CD4-positive, alpha-beta T cell treated with Interleukin-12 subunit alpha and Interleukin-12 subunit beta, for 1 hour (primary cell): ENCODE results near the gene BDKRB1.

ENCODE experiments used
- DNase-seq: peaks from one replicate; pipeline ENCODE4 v3.0.0-alpha.2; 2020

The BDKRB1 gene

GRCh38 chr14:96255501-96256366 is at the start of gene BDKRB1:
Gene BDKRB1 (plus strand): TSS chr14:96256210. CDS start chr14:96263683, 7,473 bp downstream.
- no peak for DNase-seq

GRCh38 chr14:96206461-96206860 is 49.5 kb upstream of the BDKRB1 start:
- DNase-seq, result no peak

GRCh38 chr14:96207686-96208085 is 48.3 kb upstream of the BDKRB1 start:
- DNase-seq, result no peak

DNA sequence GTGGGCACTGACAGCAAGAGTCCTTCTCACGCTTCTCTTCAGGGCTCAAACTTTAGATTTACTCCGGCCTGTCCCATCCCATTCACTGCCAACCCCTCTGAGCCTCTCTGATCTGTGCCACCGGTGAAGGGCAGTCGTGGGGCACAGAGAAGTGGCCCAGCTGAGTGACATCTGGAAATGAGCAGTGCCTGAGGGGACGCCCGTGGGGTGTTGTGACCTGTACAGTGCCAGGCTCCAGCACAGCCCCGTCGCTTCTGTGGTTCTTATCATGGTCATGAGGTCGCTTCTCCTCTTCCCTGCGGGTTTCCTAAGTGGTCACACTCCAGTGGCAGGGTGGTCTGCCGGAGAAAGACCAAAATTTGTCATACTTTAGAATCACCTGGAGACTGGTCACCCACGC is 47.3 kb upstream of the BDKRB1 start:
- DNase-seq, result no peak

GRCh38 chr14:96212140-96212539 is 43.9 kb upstream of the BDKRB1 start:
- DNase-seq, result no peak

DNA sequence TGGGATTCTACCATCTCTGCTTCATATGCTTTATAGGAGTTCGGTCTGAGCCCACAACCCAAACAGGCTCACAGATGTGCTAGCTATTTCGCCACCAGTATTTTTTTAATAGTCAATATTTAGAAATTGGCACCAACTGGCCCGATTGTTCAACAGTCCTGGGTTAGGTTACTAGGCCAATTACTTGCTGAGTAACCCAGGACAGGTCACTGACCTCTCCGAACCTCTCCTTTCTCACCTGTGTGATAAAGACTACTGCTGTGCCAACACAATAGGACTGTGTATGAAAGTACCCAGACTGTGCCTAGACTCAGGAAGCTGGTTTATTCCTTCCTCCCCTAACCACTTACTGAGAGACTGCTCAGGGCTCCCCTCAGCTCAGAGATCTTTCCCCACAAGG is 43.1 kb upstream of the BDKRB1 start:
- DNase-seq, result no peak

DNA sequence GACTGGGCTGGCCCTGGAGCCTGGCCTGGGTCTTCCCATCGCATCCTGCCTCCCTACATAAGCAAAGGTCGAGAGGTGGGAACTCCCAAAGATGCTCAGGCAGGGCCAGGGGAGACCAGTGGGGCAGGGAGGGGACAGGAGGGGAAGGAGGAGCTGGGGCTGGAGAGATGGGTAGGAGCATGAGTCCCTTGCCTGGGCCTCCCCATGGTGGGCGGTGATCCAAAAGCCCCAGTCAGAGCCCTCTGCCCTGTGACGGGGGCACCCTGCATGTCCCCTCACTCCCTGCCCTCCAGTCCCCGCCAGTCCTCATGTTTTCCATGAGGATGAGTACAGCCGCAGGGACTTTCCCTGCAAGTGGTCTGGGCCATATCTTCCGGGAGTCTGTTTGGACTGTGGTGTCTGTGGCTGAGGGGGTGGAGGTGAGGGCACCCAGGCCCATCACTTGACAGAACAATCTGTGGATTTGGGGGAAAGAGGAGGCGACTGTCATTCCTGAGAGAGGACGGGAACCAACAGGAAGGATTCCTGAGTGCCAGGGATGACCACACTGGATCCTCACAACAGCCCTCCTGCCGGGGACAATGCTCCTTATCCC is 42.0 kb upstream of the BDKRB1 start:
- no peak for DNase-seq

DNA sequence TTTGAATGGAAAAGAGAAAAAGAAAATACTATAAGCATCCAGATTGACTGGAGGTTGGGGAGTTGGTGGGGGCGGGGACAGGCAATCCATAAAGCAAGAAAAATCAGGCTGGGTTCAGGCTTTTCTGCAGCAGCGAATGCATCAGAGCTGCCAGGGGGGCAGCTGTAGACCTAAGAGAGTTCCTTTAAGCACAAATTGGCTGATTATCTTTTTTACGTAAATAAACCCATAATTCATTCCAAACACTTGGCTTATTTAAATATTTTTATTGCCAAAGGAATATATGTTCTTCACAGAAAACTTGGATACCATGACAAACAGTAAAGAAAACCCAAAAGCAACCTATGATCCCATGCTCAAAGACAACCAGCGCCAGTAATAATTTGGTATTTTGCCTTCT is 41.2 kb upstream of the BDKRB1 start:
- no peak for DNase-seq

DNA sequence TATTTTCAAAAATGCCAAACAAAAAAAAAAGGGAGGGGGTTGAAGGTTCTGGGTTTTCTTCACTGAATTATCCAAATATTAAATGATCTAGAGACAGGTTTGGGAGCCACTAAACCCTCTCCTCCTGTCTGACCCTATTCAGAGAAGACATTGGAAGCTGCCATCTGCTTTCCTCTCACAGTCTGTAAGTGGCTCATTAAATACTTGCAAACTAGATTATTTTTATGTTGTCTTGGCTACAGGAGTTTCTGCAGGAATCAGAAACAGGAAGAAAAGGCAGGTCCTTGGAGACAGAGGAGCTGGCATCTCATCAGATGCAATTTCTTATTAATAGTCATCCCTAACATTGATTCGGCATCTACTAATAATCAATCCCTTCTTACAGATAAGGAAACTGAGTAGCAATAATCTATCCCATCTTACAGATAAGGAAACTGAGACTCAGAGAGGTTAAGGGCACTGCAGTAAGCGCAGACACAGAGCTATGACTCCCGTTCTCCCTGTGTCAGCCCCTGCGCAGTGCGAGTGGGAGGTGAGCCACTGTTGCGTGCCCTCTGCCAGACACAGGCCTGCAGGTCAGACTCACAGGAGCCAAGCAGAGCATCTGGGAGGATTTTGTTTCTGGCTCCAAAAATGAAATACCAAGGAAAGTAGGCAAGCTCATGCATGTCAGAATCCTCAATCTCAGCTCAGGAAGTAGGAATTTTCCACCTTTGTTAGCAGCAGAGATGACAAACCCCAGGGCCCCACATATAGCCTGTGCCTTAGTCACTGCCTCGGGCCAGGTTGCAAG is 40.4 kb upstream of the BDKRB1 start:
- no peak for DNase-seq

DNA sequence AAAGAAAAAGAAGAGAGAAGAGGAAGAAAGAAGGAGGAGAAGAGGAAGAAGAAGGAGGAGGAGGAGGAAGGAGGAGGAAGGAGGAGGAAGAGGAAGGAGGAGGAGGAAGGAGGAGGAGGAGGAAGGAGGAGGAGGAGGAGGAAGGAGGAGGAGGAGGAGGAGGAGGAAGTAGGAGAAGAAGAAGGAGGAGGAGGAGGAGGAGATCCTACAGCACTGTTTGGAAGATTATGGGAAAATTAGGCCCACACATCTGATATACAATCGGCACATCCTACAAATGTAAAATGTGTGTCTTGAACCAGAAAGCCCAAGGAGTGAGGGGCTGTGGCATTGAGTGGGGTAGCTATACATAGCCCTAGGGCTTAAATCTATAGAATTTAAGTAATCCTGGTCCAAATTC is 39.4 kb upstream of the BDKRB1 start:
- DNase-seq, result no peak

GRCh38 chr14:96217376-96217913 is 38.6 kb upstream of the BDKRB1 start:
- no peak for DNase-seq

DNA sequence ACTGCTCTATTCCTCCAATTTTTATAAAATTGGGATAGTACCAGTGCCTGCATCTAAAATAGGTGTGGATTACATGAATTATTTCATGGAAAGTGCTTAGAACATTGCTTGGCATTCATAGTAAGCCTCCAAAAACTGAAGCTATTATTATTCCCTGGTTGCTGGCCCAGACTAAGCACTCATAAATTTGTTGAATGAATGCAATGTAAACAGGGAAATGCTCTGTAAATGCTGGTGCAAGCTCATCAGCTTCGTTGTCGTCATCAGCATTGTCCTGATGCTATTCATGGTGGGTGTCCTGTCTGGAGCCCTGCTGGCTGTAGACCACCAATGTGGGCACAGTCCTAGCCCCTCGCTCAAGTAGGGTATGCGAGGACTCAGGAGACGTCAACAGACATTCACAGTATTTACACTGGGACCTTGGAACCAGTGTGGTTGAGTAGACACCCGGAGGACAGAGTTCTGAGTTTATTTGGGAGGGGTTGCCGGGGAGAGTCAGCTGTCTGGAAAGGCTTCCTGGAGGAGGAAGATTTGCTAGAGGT is 34.8 kb upstream of the BDKRB1 start:
- DNase-seq, result no peak

GRCh38 chr14:96221841-96222240 is 34.2 kb upstream of the BDKRB1 start:
- DNase-seq, result no peak

DNA sequence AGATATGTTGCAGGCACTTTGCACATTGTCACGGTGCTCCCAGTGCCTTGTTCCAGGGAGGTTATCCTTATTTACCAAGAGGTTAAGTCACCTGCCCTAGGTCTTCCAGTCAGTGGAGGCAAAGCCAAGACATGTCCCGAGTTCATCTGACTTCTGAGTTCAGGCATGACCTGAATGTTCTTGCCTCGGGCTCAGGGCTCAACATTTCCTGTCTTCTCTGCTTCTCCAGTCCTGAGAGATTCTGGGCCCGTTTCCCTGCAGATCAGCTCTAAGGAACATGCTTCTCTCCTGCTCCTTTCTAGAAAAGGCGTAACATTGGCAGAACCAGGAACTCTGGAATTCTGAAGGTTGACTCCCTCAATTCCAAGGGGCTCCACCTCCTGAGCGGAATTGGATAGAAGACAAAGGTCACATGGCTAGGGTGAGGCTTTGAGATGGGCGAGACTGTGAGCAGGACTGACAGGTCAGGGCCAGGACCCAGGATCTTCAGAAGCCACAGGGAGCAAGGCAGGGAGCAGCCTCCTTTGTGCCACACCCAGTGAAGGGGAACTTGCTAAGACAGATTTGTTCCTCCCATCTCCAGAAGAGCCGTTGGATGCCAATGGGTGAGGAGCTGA is 31.4 kb upstream of the BDKRB1 start:
- DNase-seq, result no peak

GRCh38 chr14:96225213-96225612 is 30.8 kb upstream of the BDKRB1 start:
- DNase-seq, result no peak

DNA sequence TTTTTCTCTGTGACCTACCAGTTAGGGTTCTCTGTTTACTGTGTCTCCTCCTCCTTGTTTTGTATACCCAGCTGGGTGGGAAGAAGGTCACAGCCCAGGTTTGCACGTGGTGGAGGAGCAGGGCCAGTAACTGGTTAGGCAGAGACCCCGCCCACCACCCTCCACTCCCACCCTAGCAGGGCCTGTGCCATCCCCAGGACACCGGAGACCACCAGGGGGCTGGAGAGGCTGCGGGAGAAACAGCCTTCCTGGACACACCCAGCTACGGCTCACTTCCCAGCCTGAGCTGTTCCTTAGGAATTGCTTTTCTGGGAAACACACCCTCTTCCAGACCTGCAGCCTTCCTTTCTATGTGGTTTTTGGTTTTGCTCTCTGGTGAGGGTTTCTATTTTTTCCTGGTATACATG is 30.3 kb upstream of the BDKRB1 start:
- DNase-seq, result no peak

GRCh38 chr14:96227428-96227827 is 28.6 kb upstream of the BDKRB1 start:
- no peak for DNase-seq

GRCh38 chr14:96229315-96229714 is 26.7 kb upstream of the BDKRB1 start:
- DNase-seq, result no peak

DNA sequence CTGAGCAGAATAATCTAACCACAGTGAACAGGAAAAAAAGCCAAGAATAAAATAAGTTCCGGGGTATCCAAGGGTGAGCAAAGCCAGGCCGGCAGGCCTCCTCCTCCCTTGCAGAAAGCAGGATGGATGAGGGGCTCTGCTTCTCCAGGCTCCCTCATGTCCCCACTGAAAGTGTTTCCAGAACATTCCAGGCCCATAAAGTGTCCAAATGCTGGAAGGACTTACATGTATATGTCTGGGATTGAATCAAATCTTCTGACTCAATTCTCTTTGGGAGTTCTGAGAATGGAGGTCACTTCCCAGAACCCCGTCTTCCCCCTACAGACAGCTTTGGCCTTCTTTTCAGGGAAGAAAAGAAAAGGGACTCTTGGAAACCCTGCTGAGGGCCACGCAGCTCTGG is 25.0 kb upstream of the BDKRB1 start:
- DNase-seq, result no peak

- no peak for DNase-seq
These were observed 24.4 kb upstream of the BDKRB1 start for GRCh38 chr14:96231526-96232130.

DNA sequence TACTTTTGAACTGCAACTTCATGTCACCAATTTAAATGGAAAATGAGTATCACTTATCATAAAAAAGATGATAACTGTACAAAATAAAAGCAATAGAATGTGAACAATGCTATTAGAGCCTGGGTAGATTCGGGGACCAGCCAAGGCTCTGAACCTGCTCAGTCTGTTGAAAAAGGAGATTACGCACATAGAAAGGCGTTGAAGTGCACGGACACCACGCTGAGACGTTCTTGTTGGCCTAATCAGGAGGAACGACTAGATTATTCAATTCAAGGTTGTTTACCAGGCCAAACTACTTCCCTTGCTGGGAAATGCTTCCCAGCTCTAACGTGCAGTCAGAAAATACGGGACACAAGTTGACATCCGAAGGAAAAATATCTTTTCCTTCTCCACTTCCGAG is 23.5 kb upstream of the BDKRB1 start:
- DNase-seq, result no peak

- DNase-seq, result no peak
These were observed 22.3 kb upstream of the BDKRB1 start for GRCh38 chr14:96233661-96234060.
